GM10266 (cell line): Measurements from ENCODE around the gene TMEM108.

Experiments
- DNase-seq: peaks from one replicate; pipeline ENCODE4 v3.0.0; 2012; ENCODE audit errors: extremely low spot score
- CTCF ChIP-seq: IDR thresholded peaks from 2 replicates; pipeline ENCODE4 v1.5.1; 2012; ENCODE audit warnings: mild to moderate bottlenecking, low read depth; ENCODE audit not compliant: control insufficient read depth, insufficient read depth; ENCODE audit errors: missing control alignments

TMEM108 gene

GRCh38 chr3:133054586-133054985, 16.4 kb downstream of the TMEM108 start:
- no peak for DNase-seq
- TF ChIP-seq CTCF, result no peak

- no peak for TF ChIP-seq CTCF
- DNase-seq, result no peak
Measured at GRCh38 chr3:133055339-133055738, 17.1 kb downstream of the TMEM108 start.

- DNase-seq, result no peak
Measured at GRCh38 chr3:133058243-133058642, 20.1 kb downstream of the TMEM108 start.

GRCh38 chr3:133058831-133059230, 20.6 kb downstream of the TMEM108 start:
- DNase-seq, result no peak
- no peak for TF ChIP-seq CTCF

More at GRCh38 chr3:133058243-133058642, 20.1 kb downstream of the TMEM108 start:
- TF ChIP-seq CTCF, result no peak

GRCh38 chr3:133065193-133065961, 27.2 kb downstream of the TMEM108 start:
- DNase-seq, result no peak
- TF ChIP-seq CTCF, result no peak

GRCh38 chr3:133066026-133066425, 27.8 kb downstream of the TMEM108 start:
- no peak for DNase-seq
- TF ChIP-seq CTCF, result no peak

GRCh38 chr3:133069556-133070286, 31.5 kb downstream of the TMEM108 start:
- DNase-seq, result no peak
- no peak for TF ChIP-seq CTCF
